ENCODE results near the gene FAM78A. TPM values are rescaled to one million over a fixed set of nuclear protein-coding genes. Genes with fewer than 3 reads are reported as not detected.
A peak's percentile ranks its signal among the peaks of the same experiment; 100 is the strongest.

The FAM78A gene
- total RNA-seq (2014; rRNA removed; shearing (Covaris generic)), result 0.29 and 0.87 TPM in 2 replicates

- no peak for DNase-seq (ENCODE audit: low spot score)
Observed at GRCh38 chr9:131276094-131276888, at the start of gene FAM78A. TSS of gene FAM78A (minus strand) at chr9:131276510. CDS start at chr9:131276179, 331 bp downstream.

GRCh38 chr9:131324736-131325679 lies 48.7 kb upstream of the FAM78A start:
- DNase-seq (ENCODE audit: low spot score), result no peak

- DNase-seq (ENCODE audit: low spot score), result no peak
Observed at GRCh38 chr9:131323629-131324028, 47.3 kb upstream of the FAM78A start.

GRCh38 chr9:131320031-131320685 lies 43.8 kb upstream of the FAM78A start:
- no peak for DNase-seq (ENCODE audit: low spot score)

- DNase-seq (ENCODE audit: low spot score), result no peak
Observed at GRCh38 chr9:131319486-131319885, 43.2 kb upstream of the FAM78A start.

- DNase-seq (ENCODE audit: low spot score), result no peak
Observed at GRCh38 chr9:131318231-131319085, 42.1 kb upstream of the FAM78A start.

- DNase-seq (ENCODE audit: low spot score), result no peak
Observed at GRCh38 chr9:131312822-131313770, 36.8 kb upstream of the FAM78A start.

GRCh38 chr9:131312246-131312645 lies 35.9 kb upstream of the FAM78A start:
- no peak for DNase-seq (ENCODE audit: low spot score)

GRCh38 chr9:131310833-131311554 lies 34.7 kb upstream of the FAM78A start:
- DNase-seq (ENCODE audit: low spot score), result no peak

GRCh38 chr9:131309530-131310276 lies 33.4 kb upstream of the FAM78A start:
- no peak for DNase-seq (ENCODE audit: low spot score)

GRCh38 chr9:131308906-131309529 lies 32.7 kb upstream of the FAM78A start:
- no peak for DNase-seq (ENCODE audit: low spot score)

- no peak for DNase-seq (ENCODE audit: low spot score)
Observed at GRCh38 chr9:131308452-131308851, 32.1 kb upstream of the FAM78A start.

GRCh38 chr9:131307974-131308373 lies 31.7 kb upstream of the FAM78A start:
- no peak for DNase-seq (ENCODE audit: low spot score)

- DNase-seq (ENCODE audit: low spot score), result no peak
Observed at GRCh38 chr9:131306397-131307004, 30.2 kb upstream of the FAM78A start.

- DNase-seq (ENCODE audit: low spot score), result peak; percentile 33
Observed at GRCh38 chr9:131304676-131305355, 28.5 kb upstream of the FAM78A start.

- DNase-seq (ENCODE audit: low spot score), result no peak
Observed at GRCh38 chr9:131303381-131304321, 27.3 kb upstream of the FAM78A start.
